ENCODE measurements around the gene DCAF5. TPM values are rescaled to one million over a fixed set of nuclear protein-coding genes. Genes with fewer than 3 reads are reported as not detected.
"Not testable (repeated sequence)": the region's sequence is repeated elsewhere in the genome, so short reads cannot be mapped to it uniquely, and the experiment has no call there.

Gene DCAF5, protein sequence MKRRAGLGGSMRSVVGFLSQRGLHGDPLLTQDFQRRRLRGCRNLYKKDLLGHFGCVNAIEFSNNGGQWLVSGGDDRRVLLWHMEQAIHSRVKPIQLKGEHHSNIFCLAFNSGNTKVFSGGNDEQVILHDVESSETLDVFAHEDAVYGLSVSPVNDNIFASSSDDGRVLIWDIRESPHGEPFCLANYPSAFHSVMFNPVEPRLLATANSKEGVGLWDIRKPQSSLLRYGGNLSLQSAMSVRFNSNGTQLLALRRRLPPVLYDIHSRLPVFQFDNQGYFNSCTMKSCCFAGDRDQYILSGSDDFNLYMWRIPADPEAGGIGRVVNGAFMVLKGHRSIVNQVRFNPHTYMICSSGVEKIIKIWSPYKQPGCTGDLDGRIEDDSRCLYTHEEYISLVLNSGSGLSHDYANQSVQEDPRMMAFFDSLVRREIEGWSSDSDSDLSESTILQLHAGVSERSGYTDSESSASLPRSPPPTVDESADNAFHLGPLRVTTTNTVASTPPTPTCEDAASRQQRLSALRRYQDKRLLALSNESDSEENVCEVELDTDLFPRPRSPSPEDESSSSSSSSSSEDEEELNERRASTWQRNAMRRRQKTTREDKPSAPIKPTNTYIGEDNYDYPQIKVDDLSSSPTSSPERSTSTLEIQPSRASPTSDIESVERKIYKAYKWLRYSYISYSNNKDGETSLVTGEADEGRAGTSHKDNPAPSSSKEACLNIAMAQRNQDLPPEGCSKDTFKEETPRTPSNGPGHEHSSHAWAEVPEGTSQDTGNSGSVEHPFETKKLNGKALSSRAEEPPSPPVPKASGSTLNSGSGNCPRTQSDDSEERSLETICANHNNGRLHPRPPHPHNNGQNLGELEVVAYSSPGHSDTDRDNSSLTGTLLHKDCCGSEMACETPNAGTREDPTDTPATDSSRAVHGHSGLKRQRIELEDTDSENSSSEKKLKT
- polyA plus RNA-seq (ENCODE audit: insufficient read length in 4 of 4), result 10 to 100 TPM; 55.6 to 62.9 (median 59.8) TPM

DNA sequence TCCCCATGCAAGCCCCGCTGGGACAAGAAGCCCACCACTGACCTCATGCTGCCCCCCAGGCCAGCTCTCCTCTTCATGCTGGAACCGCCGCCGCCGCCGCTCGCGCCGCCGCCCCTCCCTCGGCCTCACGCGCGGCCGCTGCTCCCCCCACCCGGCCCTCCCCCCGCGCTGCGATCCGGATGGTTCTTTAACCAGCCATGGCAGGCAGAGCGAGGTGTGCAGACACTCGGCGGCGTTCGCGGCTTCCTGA, at the start of gene DCAF5:
DCAF5 (minus strand) TSS at position 218 of the 250 bp plus-strand sequence; CDS start at position 77, 141 bp downstream.
- DNase-seq (ENCODE audit: low read depth in 4 of 4, low spot score in 3 of 4), result no peak

DNA sequence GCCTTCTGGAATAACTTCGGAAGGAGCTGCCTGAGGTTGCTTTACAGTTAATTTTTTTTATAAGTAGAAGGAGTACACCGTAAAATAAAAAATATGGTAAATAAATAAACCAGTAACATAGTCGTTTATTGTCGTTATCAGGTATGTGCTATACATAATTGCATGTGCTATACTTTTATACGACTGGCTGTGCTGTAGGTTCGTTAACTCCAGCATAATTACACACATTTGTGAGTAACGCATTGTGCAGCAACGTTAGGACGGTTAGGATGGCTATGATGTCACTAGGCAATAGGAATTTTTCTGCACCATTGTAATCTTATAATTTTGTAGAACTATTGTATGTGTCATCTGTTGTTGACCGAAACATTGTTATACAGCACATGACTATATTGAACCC, 46.9 kb upstream of the DCAF5 start:
- no peak for DNase-seq (ENCODE audit: low read depth in 4 of 4, low spot score in 3 of 4)

DNA sequence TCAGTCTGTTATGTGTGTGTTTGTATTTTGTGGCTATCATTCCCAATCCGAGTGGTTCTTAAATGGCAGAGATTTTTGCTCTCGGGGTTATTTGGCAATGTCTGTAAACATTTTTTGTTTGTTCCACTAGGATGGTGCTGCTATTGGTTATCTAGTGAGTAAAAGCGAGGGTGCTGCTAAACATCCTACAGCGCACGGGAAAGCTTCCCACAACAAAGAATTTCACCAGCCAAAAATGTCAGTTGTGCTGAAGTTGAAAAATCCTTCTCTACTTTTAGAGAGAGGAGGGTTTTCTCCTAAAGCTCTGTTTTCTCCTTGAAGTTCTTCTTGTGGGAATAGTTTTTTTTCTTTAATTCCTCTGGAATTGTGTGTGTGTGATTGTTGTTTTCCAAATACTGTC, 40.8 kb upstream of the DCAF5 start:
- DNase-seq (ENCODE audit: low read depth in 4 of 4, low spot score in 3 of 4), result no peak

DNA sequence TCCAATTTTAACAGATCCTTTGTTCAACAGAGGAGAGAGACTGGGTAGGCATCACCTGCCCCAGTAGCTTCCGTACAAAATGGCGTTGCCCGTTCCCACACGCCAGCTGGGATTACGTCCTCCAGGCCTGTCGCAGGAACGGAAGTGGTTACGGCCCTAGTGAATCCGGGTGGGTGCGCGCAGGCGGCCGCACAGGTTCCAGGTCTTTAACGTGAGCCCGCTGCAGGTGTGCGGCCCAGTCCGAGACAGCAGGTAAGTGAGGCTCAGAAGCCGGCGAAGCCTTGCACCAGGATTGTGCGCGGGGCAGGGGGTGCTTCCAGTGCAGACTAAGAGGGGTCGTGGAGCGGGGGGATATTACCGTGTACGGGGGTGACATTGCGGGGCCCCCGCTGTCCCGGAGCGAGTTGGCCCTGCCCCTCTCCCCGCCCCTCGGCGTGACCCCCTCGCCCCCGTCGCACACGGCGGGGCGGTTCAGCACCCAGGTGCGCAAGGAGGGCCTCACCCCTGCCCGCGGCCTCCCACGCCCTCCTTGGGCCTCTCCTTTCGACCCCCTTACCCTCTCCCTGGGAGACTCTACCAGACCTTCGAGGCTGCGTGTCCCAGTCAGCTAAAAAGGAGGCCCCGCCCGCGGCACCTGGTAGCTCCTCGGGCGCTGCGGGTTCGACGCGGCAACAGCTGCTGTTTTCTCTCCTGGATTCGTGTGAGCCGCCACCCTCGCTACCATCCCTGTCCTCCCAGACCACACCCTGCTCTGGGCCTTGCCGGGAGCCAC, 38.6 kb upstream of the DCAF5 start, which contains the start of gene EXD2:
EXD2 (plus strand) TSS at position 159 of the 772 bp plus-strand sequence. CDS start 17,973 bp downstream, outside the sequence.
- peak; percentile 79 to 89 (median 86) for DNase-seq (ENCODE audit: low read depth in 4 of 4, low spot score in 3 of 4)

DNA sequence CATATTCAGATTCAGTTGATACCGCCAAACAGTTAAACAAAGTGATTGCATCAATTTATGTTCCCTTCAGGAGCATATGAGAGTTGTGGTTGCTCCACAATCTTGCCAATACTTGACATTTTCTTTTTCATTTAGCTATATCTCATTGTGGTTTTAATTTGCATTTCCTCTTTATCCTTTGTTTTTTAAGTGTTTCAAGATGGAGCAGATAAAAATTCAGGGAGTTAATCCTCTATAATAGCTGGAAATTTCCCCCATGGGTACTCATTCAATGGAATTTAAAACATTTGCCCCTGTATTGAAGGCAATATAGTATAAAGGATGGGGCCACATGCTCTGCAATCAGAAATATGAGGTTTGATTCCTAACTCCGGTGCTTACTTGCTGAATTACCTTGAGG, 37.3 kb upstream of the DCAF5 start:
- DNase-seq (ENCODE audit: low read depth in 4 of 4, low spot score in 3 of 4), result no peak

DNA sequence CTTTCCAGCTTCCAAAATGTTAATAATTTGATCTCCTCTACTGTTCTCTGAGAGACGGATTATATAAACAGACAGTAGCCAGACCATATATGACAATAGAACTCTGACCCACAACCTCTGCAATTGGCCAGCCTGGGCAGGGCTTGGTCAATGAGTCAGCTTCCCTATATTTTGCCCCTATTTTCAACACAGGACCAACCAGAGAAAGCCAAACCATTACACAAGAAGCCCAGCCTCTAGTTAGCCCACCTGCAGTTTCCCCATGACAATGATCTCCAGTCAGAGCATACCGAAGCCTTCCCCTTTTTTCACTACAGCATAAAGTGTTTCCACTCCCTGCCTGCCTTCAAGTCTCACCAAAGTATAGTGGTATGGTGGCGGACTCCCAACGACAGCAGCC, 30.8 kb upstream of the DCAF5 start:
- no peak for DNase-seq (ENCODE audit: low read depth in 4 of 4, low spot score in 3 of 4)

DNA sequence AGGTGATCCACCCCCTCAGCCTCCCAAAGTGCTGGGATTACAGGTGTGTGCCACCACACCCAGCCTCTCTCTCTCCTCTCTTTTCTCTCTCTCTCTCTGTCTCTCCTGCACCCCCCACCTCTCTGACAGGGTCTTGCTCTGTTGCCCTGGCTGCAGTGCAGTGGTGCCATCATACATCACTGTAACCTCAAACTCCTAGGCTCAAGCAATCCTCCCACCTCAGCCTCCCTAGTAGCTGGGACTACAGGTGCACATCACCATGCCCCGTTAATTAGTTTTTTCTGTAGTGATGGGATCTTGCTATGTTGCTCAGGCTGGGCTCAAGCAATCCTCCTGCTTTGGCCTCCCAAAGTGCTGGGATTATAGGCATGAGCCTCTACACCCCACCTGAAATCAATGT, 29.7 kb upstream of the DCAF5 start:
- not testable (repeated sequence) for DNase-seq (ENCODE audit: low read depth in 4 of 4, low spot score in 3 of 4)

DNA sequence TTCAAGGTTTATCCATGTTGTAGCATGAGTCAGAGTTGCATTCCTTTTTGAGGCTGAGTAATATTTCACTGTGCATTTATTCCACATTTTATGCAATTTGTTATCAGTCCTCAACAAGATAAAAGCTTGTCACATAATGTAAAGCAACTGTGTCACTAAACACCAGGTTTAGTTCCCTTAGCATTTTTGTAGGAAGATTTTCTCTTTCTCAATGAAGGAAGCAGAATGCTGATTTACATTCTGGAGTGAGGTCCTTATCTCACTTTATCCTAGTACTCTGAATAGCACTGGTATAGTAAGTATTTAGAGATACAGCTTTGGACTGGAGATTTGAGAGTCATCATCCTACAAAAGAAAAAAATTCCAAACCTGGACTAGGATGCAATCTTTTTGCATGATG, 28.6 kb upstream of the DCAF5 start:
- DNase-seq (ENCODE audit: low read depth in 4 of 4, low spot score in 3 of 4), result no peak

DNA sequence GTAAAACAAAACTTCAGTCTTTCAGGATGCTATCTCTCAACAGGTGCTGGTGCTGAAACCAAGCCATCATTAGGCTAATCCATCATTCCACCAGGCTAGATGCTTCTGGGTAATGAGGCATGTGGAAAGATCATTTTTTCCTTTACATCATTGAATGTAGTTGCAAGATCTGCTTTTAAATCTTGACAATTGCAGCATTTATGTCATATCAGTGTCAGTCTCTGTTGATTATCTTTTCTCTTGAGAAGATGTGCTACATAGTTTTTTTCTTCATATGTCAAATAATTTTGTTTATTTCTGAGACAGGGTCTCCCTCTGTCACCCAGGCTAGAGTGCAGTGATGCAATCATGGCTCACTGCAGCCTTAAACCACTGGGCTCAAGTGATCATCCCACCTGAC, 22.2 kb upstream of the DCAF5 start:
- no peak for DNase-seq (ENCODE audit: low read depth in 4 of 4, low spot score in 3 of 4)

DNA sequence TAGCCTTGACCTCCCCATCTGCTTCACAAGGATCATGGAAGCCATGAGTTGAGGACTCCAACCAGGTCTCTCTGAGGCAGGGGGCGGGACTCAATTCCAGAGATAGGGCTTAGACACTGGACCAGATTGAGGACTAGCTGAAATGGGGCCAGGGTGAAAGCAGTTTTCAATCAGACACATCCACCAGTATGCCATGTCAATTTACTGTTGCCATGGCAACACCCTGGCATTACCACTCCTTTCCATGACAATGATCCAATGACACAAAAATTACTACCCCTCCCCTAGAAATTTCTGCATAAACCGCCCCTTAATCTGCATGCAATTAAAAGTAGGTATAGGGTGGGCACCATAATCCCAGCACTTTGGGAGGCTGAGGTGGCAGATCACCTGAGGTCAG, 18.6 kb upstream of the DCAF5 start:
- DNase-seq (ENCODE audit: low read depth in 4 of 4, low spot score in 3 of 4), result no peak

DNA sequence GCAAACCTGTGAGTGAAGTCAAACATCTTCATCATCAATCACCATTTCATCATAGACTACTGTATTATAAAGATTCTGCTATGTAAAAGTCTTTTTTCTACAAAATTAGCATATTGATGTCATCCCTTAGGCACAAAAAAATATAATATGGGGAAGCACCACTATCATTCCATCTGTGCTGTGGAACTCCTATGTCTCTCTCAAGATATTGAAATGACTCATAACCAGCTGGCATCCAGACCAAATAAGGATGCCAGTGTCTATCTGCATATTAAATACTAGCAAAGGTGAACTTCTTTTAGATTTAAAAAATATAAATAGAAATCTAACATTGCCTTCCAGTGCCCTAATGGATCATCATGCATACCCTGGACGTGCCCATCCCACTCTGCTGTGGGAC, 17.9 kb upstream of the DCAF5 start:
- DNase-seq (ENCODE audit: low read depth in 4 of 4, low spot score in 3 of 4), result no peak

DNA sequence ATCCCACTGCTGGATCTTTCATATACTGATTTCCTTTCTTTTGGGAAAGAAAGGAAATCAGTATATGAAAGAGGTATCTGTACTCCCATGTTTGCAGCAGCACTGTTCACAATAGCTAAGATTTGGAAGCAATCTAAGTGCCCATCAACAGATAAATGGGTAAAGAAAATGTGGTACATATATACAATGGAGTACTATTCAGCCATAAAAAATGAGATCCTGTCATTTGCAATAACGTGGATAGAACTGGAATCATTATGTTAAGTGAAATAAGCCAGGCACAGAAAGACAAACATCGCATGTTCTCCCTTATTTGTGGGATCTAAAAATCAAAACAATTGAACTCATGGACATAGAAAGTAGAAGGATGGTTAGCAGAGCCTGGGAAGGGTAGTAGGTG, 12.9 kb upstream of the DCAF5 start:
- DNase-seq (ENCODE audit: low read depth in 4 of 4, low spot score in 3 of 4), result not testable (repeated sequence)

DNA sequence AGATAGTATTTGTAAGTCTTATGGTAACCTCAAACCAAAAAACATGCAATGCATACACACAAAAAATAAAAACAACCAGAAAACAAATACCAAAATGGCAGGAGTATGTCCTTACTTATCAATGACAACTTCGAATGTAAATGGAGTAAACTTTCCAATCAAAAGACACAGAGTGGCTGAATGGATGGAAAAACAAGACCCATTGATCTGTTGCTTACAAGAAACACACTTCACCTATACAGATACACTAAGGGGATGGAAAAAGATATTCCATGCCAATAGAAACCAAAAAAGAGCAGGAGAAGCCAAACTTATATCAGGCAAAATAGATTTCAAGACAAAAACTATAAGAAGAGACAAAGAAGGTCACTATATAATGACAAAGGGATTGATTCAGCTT, 8.7 kb upstream of the DCAF5 start:
- no peak for DNase-seq (ENCODE audit: low read depth in 4 of 4, low spot score in 3 of 4)

DNA sequence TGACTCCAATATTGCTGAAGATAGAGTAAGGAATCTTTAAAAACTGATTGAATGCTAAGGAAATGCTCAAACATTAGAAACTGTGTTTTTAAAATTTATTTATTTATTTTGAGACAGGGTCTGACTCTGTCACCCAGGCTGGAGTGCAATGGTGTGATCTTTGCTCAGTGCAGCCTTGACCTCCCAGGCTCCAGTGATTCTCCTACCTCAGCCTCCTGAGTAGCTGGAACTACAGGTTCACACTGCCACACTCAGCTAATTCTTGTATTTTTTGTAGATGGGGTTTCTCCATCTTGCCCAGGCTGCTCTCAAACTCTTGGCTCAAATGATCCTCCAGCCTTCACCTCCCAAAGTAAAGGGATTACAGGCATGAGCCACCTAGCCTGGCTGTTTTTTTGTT, 3.3 kb upstream of the DCAF5 start:
- no peak for DNase-seq (ENCODE audit: low read depth in 4 of 4, low spot score in 3 of 4)

DNA sequence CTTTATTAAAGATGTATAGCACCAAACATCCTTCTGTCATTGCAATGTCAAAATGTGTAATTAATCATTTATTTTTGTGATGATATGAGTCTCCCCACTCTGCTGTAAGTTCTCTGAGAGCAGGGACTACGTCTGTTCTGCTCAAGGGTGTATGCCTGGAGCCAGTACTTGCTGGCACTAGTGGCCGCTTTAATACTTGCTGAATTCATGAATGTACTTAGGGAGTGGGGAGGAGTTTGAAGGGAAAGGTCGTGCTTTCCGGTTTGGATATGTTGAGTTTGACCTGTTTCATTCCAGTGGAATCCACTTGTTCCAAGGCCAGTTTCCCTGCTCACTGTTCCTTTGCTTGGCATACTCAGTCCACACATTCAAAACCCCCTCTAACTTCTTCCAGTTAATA, 1.9 kb upstream of the DCAF5 start:
- peak in 1 of 4 donors; percentile 7 for DNase-seq (ENCODE audit: low read depth in 4 of 4, low spot score in 3 of 4)

DNA sequence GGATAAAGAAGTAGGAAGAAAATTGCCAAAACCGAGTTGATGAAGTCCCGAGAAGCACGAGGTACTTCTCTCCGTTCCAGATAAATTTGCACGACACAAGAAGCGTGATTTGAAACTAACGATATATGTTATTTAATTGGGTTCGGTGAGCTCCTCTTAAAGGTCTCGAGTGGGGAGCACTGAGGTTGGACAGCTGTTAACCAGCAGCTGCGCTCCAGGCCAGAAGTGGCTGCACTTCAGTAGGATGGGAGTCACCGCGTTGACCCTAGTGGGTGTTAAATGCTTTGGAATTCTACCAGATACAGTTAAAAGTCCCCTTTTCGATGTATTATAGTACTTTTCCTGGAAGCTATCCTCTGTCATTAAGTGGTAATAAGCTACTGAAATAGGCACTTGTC, 953 bp upstream of the DCAF5 start:
- peak in 2 of 4 donors; percentile 12 to 18 for DNase-seq (ENCODE audit: low read depth in 4 of 4, low spot score in 3 of 4)

DNA sequence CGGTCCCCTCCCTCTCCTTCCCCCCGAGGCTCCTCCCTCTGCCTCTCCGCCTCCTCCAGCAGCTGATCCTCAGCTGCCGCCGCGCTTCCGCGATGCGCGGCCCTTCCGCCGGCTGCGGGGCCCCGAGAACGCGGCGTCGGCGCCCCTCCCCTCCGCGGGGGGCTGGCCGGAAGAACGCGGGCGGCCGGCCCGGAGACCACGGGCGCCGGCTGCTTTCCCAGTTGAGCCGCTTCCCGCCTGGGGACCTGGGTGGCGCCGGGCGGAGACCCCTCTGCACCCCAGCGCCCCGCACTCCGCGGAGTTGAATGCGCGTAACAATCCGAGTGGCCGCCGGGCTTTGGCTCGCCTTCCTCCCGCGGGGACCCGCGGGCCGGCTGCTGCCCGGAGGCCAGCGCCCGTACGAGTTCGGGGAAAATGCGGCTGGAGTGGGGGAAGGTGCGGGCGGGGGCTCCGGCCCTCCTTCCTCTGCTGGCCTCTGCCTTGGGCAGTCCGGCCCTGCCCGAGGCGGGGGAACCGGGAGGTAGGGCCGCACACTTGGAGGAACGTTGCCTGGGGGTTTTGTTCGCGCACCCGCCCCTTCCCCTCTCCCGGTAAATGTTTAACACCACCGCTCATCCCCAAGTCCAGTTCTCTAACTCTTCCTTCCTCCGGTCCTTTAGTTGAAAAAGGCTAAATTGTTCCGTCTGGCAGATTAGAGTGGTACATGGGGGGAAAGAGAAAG, 393 bp upstream of the DCAF5 start:
- peak; percentile 78 to 86 (median 83) for DNase-seq (ENCODE audit: low read depth in 4 of 4, low spot score in 3 of 4)

DNA sequence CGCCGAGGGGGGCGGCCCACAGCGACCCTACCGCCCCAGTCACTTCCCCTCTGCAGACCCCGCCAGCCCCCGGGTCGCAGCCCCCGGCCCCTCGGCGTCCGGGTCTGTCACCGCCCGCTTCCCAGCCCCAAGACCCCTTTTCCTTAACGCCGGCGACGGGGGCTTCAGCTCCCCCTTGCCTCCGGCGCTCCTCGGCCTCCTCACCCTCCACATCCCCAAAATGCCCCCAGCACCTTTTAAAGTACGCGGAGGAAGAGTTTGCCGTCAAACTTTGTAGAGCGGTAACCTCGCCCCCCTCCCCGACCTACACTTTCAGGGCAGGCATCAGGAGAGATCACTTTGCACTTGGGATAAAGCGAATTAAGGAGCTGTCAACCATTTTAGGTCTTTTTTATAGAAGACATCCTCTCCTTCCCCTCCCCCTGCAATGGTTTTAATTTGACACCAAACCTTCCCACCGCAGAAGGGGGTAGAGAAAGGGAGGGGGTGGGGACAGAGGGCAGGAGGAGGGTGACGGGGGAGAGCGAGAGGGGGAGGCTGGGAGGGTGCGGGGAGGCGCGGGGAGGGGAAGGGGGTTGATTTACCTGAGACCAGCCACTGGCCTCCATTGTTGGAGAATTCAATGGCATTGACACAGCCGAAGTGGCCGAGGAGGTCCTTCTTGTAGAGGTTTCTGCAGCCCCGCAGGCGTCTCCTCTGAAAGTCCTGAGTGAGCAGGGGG, 578 bp downstream of the DCAF5 start:
- DNase-seq (ENCODE audit: low read depth in 4 of 4, low spot score in 3 of 4), result peak; percentile 36 to 44 (median 40)

DNA sequence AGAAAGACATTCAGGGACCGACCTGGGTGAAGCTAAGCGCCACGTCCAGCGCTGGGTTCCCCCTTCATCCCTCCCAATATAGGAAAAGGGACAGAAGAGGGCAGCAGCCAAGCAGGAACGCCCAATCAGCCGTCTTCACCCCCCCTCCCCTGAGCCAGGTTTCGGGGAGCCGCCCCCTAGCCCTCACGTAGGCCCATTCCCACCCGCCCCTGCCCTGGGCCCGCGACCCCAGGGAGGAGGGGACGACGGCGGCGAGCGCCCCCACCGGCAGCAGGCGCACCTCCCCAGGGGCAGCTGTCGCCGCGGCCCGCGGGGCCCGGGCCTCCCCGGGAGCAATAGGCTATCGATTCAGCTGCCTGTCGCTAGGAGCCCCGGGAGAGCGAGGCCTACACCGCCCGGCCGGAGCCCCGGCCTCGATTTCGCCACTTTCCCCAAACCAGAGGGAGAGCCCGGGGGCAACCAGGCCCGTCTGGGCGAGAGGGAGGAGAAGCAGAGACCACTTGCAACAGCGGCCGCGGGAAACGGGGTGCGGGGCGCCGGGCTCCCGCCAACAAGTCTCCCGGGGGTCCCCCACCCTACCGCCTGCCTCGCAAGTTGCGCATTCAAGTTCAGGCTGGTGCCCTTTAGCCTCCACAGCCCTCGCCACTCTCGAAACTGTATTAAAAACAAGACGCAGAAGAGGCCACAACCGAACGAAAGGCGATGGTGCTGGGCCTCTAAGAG, 1.3 kb downstream of the DCAF5 start:
- peak; percentile 41 to 63 (median 52) for DNase-seq (ENCODE audit: low read depth in 4 of 4, low spot score in 3 of 4)
